Mucosa of gallbladder (tissue), 1 donor: Measurements from ENCODE around the gene GCNT1. TPM values are rescaled to one million over a fixed set of nuclear protein-coding genes. Genes with fewer than 3 reads are reported as not detected.
"Not testable (repeated sequence)": the region's sequence is repeated elsewhere in the genome, so short reads cannot be mapped to it uniquely, and the experiment has no call there.

Experiments used
- DNase-seq: peaks from one replicate; pipeline ENCODE4 v3.0.0-alpha.2; 2020; ENCODE audit warnings: low spot score
- total RNA-seq: library from RNA; stranded (reverse); gene quantifications from one replicate; pipeline ENCODE4 v1.2.1, GENCODE V29; 2021
- donor health status: DM: no; HTN: no; CAD: no.

GCNT1 gene
- total RNA-seq, 1 donor from 2014 or later: 15.6 TPM

DNA sequence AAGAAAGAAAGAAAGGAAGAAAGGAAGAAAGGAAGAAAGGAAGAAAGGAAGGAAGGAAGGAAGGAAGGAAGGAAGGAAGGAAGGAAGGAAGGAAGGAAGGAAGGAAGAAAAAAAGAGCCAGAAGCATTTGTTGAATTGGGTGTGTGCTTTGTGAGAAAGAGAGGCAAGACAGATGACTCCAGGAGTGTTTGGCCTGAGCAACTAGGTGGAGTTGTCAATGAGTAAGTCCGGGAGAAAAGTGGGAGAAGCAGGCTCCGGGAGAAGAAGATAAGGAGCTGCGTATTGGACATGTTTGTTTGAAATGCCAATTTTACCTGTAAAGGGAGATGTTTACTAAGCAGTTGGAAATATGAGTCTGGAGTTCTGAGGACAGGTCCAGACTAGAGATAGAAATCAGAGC lies 15.1 kb upstream of the GCNT1 start:
- DNase-seq: no peak

DNA sequence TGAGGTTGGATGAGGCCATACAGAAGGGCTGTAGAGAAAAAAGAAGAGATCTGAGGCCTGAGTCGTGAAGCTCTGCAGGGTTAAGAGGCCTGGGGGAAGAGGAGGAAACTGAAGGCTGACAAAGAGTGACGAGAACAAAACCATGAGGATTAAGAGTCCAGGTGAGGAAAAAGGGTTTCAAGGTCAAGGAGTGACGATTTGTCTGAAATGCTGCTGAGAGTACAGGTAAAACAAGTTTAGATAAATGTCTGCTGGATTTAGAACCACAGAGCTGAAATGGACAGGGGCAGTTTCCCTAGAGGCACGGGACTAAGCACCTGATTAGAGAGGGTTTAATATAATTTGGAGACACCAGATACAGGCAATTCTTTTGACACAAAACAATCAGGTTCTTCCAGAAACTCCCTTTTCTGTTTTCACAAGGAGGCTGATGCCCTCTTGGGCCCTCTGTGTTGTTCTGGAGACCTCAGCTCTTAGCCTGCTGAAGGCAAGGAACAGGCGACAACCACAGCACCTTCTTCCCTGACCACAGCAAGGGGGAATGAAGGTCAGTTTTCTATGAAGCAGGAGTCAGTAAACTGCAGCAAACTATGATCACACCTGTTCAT lies 14.6 kb upstream of the GCNT1 start:
- DNase-seq: no peak

DNA sequence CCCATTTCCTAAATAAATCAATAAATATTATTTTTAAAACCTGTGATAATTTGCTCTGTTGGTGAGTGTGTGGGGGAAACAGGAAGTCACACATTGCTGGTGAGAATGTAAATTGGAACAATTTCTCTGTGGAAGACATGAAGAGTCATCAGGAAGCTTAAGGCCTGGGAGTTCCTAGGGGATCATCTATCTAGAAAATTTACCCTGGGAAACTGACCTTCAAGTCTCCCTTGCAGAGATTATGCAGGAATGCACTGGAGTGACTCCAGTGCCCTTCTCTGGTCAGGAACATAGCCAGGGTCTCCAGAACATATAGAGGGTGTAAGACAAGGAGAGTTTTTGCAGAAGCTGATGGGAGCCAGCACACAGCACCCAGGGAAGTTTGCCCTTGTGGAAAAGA lies 13.0 kb upstream of the GCNT1 start:
- DNase-seq: no peak

DNA sequence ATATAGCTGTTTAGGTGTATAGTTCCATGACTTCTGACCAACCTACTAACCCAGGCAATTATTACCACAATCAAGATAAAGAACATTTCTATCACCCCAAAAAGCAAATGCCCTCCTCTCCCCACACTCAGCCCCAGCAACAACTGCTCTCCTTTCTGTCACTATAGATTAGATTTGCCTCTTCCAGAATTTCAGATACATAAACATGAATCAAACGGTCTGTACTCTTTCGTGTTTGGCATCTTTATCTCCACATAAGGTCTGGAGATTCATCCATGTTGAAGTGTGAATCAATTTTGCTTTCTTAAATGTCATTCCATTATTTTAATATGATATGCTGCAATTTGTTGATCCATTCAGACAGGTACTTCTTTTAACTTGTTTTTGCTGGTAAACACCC lies 10.5 kb upstream of the GCNT1 start:
- DNase-seq: no peak

DNA sequence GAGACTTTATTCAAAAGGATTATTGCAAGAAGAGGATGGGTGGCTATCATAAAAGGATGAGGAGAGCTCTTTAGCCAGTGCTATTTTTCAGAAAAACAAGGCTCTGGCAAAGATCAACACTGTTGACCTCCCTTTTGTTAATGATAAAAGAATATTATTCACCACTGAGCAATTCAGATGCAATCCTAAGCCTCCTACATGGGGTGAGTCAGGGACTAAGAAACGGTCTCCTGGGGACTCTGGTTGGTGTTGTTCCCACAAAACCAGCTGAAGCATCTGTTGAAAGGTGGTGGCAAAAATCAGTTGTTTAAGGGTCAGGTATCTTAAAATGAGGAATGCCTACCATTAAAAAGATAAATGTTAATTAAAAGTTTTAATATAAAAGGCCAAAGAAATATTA lies 7.7 kb upstream of the GCNT1 start:
- DNase-seq: no peak

DNA sequence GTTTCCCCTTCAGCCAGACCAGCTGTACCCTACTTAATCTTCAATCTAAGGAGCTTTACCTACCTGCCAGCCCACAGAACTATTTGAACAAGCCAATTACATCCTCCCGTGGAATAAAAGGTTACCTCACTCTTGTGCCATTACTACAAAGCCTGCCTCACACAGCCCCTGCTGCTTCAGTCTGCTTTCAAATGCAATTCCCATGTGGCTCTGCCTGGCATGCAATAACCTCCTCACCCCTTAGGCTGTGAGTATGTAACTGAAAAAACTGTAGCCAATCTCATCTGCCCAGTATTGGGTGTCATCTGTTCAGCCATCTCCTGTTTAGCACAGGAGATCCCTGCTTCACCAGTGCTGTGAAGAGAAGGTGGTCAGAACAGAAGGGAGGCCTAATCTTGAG lies 6.1 kb upstream of the GCNT1 start:
- no peak for DNase-seq

DNA sequence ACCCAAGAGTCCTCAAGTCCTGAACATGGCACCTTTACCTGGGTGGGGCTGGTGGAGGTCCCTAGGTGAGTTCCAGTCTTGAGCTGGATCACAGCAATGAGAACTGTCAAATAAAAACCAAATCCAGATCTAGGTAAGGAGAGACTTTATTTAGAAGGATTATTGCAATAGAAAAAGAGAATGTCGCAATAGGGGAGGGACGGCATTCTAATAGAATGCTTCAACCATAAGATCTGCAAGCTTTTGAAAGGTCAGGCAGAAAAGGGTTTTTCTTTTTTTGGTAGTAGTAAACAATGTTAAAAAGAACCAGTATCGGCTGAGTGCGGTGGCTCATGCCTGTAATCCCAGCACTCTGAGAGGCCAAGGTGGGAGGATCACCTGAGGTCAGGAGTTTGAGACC lies 5.2 kb upstream of the GCNT1 start:
- DNase-seq: no peak

DNA sequence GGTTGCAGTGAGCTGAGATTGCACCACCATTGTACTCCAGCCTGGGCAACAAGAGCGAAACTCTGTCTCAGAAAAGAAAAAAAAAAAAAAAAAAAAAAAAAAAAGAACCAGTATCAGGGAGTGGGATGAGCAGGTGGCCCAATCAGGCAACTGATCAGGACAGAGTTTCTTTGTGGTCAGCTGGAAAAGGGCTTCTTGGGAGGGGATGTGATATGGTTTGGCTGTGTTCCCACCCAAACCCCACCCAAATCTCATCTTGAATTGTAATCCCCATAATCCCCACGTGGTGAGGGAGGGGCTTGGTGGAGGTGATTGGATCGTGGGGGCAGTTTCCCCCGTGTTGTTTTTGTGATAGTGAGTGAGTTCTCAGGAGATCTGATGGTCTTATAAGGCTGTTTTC lies 4.7 kb upstream of the GCNT1 start:
- no peak for DNase-seq

DNA sequence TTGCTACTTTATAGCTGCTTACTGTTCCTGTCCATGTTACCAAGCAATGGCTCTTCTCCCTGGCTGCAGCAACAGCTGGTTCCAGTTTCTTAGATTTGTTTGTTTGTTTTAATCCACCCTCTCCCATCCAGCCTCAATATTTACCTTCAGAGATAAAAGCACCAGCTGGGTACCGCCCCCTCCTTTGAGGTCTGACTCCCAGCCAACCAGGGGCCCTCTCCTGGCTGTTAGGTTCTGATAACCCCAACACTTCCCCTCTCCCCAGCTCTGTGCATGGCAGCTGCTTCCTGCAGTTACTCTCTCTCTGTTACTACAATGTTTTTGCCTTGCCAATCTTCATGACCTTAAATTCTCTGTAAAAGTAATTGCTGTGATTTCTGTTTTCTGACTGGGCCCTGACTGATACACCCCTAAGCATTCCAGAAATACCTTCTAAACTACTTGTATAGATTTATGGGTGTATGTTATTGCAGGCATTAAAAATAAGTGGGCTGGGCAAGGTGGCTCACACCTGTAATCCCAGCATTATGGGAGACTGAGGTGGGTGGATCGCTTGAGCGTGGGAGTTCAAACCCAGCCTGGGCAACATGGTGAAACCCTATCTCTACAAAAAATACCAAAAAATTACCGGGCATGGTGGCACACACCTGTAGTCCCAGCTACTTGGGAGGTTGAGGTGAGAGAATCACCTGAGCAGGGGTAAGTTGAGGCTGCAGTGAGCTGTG lies 2.6 kb upstream of the GCNT1 start:
- DNase-seq: peak; percentile 58

DNA sequence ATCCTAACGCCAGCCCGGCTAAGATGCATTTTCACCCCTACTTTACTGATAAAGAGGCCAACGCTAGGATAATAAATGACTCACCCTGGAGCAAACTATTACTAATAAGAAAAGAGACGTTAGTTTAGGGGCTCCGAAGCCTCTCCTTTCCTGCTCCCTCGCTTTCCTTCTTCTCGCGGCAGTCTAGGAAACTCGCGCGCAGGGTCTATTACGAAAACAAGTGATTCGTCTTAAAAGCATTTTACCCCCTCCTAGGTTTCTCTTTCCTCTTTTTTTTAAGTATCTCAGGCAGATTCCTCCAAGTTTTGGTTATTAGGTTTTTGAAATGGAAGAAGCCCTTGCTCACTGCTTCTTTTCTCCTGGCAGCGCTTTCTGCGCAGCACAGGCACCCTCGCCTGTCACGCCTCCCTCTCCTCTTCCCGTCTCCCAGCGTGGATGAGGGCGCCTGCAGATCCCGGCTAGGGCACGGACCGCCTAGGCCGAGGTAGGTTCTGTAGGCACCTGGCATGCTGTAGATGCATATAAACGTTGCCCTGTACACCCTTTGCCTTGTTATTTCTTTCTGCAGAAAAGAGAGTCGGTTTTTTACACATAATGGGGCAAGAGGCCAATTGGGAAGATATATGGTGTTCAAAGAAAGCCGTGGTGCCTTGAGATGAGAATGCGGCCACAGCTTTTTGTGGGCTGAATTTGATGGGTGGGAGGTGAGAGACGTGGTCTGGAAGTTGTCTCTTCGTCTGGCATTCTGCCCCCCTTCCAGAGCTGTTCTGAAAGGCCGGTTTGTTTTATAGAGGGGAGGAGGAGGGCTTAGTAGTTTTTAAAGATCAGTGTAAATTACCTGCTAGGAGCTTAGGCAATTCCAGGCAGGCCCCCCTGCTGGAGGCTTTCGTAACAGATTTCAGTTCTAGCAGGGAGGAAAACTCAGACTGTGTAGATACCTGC lies 983 bp downstream of the GCNT1 start:
- peak; percentile 29 for DNase-seq

DNA sequence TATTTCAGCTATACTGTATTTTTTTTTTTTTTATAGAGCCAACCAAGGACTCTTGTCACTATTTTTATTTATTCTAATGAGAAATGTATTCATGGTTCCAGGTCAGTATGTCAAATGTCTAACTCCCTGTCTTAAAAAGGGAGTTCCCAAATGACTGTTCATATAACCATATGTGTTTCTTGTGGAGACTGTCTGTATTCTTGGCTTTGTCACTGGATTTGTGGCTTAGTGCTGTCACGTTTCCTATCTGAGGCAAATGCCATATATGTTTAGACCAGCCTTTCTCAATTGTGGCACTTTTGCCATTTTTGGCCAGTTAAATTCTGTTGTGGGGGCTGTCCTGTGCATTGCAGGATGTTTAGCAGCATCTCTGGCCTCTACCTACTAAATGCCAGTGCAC lies 3.1 kb downstream of the GCNT1 start:
- no peak for DNase-seq

DNA sequence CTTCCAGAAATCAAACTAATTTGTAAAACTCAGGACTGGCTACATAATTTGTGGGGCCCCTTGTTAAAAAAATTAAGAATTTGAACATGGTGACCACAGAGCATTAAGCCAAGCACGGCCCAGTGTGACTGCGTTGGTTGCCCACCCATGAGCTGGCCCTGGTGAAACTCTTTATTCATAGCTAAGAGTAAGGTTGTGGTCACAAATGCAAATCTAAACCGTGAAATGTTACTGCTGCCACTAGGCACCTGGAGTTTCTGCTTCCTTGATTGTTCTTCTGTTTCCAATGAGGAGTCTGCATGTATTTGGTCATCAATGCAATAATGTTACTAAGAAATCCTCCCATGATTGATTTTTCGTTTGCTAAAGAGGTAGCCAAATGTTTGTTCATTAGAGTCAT lies 4.2 kb downstream of the GCNT1 start:
- no peak for DNase-seq

DNA sequence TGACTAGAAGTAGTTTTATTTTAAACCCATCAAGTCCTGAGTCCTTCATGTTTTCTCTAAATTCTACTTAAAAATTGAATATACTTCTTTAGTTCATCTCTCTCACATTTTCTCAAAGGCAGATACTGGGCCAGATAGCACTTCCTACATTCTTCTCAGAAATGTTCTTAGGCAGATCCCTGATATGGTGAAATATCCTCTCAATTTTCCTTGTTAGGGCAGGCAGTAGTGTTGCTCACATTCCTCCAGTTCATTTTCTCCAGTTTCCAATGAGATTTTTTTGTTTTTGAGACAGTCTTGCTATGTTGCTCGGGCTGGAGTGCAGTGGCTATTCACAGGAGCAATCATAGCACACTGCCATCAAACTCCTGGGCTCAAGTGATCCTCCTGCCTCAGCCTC lies 5.7 kb downstream of the GCNT1 start:
- no peak for DNase-seq

DNA sequence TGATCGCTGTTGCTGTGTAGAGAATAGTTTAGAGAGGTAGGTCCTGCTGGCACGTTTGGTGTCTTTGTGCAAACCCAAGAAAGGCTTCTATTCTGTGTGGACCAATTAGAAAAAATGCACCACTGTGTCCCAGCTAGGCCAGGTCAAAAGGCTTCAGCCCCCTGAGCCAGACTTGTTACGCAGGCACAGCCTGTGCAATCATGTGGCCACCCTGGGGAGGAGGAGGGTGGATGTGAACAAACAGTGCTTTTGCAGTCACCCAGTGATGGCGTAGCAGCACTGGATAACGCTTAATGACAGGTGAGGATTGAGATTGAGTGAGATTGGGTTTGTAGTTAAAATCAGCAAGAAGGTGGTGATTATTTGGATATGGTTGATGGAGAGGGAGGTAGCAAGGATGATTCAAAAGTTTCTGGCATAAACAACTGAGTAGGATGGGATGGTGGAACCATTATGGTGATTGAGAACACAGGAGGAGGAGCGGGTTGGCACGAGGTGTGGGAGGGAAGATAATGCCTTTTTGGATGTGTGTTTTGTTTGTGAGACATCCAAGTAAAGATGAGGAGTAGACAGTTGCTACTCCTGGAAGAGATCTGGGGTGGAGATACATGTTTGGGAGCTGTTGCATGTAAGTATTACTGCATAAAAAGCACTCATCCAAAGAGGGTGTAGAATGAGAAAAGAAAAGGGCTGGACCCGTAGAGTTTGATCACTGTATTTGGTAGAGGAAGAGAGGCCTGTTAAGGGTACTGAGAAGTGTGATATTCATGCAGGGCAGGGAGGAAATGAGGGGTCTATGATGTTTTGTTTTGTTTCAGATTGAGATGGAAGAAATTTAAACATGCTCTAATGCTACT lies 6.7 kb downstream of the GCNT1 start:
- no peak for DNase-seq

DNA sequence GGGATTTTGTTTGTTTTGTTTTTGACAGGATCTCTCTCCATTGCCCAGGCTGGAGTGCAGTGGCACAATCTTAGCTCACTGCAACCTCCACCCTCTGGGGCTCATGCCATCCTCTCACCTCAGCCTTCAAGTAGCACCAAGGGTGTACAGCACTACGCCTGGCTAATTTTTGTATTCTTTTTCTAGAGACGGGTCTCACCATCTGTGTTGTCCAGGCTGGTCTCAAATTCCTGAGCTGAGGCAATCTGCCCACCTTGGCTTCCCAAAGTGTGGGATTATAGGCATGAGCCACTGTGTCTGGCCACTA lies 7.3 kb downstream of the GCNT1 start:
- DNase-seq: no peak

DNA sequence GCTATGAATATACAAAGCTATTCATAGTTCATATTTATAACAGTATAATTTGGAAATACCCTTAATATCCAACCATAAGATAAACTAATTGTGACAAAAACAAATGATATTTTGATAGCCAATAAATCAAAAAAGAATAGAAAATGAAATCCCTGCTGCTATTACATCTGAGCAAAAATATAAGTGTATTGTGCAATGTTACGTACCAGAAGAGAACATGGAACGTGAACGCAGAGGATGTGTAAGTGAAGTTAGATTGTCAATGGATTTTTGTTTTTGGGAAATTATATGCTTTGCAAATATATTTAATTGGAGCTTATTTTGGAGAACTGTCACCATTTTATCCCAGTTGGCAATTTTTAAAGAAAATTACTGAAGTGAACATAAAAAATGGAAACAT lies 15.4 kb downstream of the GCNT1 start:
- DNase-seq: no peak

DNA sequence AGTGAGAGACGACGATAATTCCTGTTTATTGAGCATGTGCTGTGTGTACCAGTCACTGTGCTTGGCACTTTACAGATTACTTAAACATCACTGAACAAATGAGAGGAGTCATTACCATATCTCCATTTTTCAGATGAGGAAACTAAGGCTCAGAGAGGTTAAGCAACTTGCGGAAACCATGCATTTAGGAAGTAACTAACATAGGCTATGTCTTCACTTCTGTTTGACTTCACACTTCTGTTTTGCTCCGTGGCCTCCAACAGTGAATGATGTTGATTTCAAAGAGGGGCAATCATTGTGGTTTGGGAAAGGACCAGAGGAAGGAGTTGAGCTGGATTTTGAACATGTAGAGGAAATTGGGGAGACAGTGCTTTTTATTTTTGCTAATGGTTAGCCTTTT lies 16.7 kb downstream of the GCNT1 start:
- no peak for DNase-seq

DNA sequence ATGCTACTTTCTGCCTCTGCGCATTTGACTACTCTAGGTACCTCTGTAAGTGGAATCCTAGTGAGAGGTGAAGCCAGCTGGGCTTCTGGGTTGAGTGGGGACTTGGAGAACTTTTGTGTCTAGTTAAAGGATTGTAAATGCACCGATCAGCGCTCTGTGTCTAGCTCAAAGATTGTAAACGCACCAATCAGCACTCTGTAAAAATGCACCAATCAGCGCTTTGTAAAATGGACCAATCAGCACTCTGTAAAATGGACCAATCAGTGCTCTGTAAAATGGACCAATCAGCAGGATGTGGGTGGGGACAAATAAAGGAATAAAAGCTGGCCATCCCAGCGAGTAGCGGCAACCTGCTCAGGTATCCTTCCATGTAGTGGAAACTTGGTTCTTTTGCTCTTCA lies 18.8 kb downstream of the GCNT1 start:
- DNase-seq: not testable (repeated sequence)

DNA sequence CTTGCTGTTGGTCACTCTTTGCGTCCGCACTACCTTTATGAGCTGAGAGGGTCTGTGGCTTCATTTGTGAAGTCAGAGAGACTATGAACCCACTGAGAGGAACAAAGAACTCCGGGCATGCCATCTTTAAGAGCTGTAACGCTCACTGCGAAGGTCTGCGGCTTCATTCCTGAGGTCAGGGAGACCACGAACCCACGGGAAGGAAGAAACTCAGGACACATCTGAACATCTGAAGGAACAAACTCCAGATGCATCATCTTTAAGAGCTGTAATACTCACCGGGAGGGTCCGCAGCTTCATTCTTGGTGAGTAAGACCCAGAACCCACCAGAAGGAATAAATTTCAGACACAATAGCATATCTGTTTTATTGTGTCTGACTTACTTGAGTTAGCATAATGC lies 19.2 kb downstream of the GCNT1 start:
- no peak for DNase-seq

DNA sequence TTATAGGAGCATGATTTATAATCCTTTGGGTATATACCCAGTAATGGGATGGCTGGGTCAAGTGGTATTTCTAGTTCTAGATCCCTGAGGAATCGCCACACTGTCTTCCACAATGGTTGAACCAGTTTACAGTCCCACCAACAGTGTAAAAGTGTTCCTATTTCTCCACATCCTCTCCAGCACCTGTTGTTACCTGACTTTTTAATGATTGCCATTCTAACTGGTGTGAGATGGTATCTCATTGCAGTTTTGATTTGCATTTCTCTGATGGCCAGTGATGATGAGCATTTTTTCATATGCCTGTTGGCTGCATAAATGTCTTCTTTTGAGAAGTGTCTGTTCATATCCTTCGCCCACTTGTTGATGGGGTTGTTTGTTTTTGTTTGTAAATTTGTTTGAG lies 20.4 kb downstream of the GCNT1 start:
- DNase-seq: not testable (repeated sequence)

DNA sequence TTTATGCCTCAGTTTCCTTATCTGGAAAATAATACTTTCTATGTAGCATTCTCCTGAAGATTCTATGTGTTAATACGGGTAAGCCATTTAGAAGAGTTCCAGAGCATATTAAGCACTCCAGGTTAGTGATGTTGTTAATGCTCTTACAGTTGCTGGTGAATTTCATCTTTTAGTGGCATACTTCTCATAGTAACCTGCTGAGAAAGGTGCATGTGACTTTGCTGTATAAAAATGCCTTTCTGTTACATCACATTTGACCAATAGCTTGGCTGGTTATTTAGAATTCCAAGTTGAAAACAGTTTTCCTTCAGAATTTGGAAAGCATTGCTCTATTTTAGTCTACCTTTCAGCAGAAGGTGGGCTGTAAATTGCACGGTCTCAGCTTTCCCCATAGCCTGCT lies 27.2 kb downstream of the GCNT1 start:
- no peak for DNase-seq
